GM18511 (cell line): ENCODE measurements around the gene TMEM130.

Source experiments
- ATAC-seq: cut with Tn5 transposase; IDR thresholded peaks from one replicate; pipeline ENCODE4 v1.9.1; 2021; ENCODE audit warnings: mild to moderate bottlenecking, moderate library complexity; ENCODE audit not compliant: unreplicated experiment

The TMEM130 gene

GRCh38 chr7:98869597-98870120 lies at the start of gene TMEM130:
Gene TMEM130, minus strand, starts transcription at chr7:98870014. Its CDS starts 153 bp downstream, at chr7:98869861.
- ATAC-seq = peak; percentile 12

GRCh38 chr7:98917331-98917730 lies 47.5 kb upstream of the TMEM130 start:
- no peak for ATAC-seq

GRCh38 chr7:98913612-98914011 lies 43.8 kb upstream of the TMEM130 start:
- ATAC-seq = no peak

GRCh38 chr7:98913026-98913425 lies 43.2 kb upstream of the TMEM130 start:
- no peak for ATAC-seq

- ATAC-seq = no peak
These were observed 42.1 kb upstream of the TMEM130 start for GRCh38 chr7:98911916-98912315.

- no peak for ATAC-seq
These were observed 40.6 kb upstream of the TMEM130 start for GRCh38 chr7:98910427-98910826.

GRCh38 chr7:98909487-98909886 lies 39.7 kb upstream of the TMEM130 start:
- no peak for ATAC-seq

- no peak for ATAC-seq
These were observed 38.8 kb upstream of the TMEM130 start for GRCh38 chr7:98908585-98908984.

GRCh38 chr7:98907570-98907969 lies 37.8 kb upstream of the TMEM130 start:
- no peak for ATAC-seq

- no peak for ATAC-seq
These were observed 33.4 kb upstream of the TMEM130 start for GRCh38 chr7:98903246-98903645.

GRCh38 chr7:98902523-98902922 lies 32.7 kb upstream of the TMEM130 start:
- ATAC-seq = no peak

GRCh38 chr7:98900815-98901214 lies 31.0 kb upstream of the TMEM130 start:
- ATAC-seq = no peak

GRCh38 chr7:98899816-98900215 lies 30.0 kb upstream of the TMEM130 start:
- ATAC-seq = no peak

GRCh38 chr7:98892609-98893008 lies 22.8 kb upstream of the TMEM130 start:
- no peak for ATAC-seq

GRCh38 chr7:98887038-98887437 lies 17.2 kb upstream of the TMEM130 start:
- no peak for ATAC-seq

- no peak for ATAC-seq
These were observed 14.6 kb upstream of the TMEM130 start for GRCh38 chr7:98884416-98884815.

GRCh38 chr7:98881561-98882315 lies 11.9 kb upstream of the TMEM130 start:
- ATAC-seq = no peak

GRCh38 chr7:98880485-98880884 lies 10.7 kb upstream of the TMEM130 start:
- no peak for ATAC-seq

- no peak for ATAC-seq
These were observed 10.1 kb upstream of the TMEM130 start for GRCh38 chr7:98879979-98880315.

GRCh38 chr7:98879198-98879978 lies 9.6 kb upstream of the TMEM130 start:
- ATAC-seq = peak; percentile 85

GRCh38 chr7:98878365-98879197 lies 8.8 kb upstream of the TMEM130 start, which contains the start of gene TRRAP:
Gene TRRAP, plus strand, starts transcription at chr7:98878532. Its CDS starts 2,619 bp downstream, at chr7:98881151.
- peak; percentile 70 for ATAC-seq
